Measurements from ENCODE around the gene ZNF526.

DNA sequence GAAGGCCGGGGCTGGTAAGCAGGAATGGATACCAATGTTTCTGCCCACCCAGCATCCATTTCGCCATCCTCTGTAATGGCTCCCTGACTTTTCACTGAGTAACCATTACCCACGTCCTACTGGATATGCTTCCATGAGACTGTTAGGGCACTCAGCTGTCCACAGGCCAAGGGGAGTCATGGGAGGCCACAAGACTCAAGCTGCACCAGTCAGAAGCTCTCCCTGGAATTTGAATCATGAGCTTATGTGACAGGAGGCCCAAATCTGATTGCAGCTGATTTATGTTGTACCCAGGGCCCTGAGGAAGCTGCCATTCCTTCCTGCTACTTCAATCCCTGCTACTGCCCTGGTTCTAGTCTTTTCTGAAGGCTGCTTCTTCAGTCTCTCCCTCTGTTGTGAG is 31.0 kb upstream of the ZNF526 start:
- TF ChIP-seq, protein P1, sequence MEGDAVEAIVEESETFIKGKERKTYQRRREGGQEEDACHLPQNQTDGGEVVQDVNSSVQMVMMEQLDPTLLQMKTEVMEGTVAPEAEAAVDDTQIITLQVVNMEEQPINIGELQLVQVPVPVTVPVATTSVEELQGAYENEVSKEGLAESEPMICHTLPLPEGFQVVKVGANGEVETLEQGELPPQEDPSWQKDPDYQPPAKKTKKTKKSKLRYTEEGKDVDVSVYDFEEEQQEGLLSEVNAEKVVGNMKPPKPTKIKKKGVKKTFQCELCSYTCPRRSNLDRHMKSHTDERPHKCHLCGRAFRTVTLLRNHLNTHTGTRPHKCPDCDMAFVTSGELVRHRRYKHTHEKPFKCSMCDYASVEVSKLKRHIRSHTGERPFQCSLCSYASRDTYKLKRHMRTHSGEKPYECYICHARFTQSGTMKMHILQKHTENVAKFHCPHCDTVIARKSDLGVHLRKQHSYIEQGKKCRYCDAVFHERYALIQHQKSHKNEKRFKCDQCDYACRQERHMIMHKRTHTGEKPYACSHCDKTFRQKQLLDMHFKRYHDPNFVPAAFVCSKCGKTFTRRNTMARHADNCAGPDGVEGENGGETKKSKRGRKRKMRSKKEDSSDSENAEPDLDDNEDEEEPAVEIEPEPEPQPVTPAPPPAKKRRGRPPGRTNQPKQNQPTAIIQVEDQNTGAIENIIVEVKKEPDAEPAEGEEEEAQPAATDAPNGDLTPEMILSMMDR (IDR thresholded peaks at IDR 0.05) = no peak
- TF ChIP-seq POLR2AphosphoS5 (IDR thresholded peaks at IDR 0.05) = no peak
